ENCODE results near the gene MRGPRE. TPM values are rescaled to one million over a fixed set of nuclear protein-coding genes. Genes with fewer than 3 reads are reported as not detected.

The MRGPRE gene
- total RNA-seq, result not detected

DNA sequence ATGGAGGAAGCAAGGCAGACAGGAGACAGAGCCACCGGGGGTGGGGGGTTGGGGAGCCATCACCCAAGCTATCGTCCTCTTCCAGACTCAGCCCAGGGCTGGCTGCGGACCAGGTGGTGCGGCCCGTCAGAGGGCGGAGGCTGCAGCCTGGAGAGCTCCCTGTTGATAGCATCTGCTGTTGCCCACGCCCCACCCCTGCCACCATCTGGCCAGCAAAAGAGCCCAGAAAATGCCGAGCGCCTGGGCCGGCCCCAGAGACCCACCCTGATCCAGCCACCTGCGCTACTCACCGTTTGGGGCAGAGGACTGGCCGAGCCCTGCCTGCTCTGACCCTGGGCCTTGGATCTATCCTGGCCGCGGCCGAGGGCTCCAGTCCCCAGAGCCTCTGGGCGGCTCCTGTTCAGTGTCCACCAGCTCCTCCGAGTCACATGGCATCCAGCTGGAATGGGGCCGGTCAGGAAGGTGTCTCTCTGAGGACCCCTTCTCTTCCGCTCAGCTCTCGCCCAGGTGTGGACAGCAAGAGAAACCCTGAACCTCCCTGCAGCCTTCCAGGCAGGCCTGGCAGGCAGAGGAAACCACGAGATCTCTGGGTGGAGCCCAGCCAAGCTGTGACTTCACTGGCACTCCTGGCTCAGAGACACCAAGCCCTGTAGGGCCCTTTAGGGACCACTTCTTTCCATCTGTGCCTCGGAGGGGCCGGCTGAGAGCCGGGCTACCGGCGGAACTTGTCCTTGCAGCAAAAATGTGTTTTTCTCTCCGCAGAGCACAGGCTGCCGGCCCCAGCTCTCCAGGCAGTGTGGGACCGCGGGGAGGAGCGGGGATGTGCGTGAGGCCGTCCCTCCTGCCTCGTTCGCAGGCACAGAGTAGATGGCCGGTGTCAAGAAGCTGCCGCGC lies at the start of gene MRGPRE:
MRGPRE (minus strand) TSS at position 567 of the 894 bp plus-strand sequence. CDS start 3,618 bp downstream, outside the sequence.

GRCh38 chr11:3218483-3219280 lies 13.5 kb downstream of the MRGPRE start, which contains the start of gene MRGPRG:
Gene MRGPRG, minus strand, starts transcription at chr11:3218813. Its CDS starts 0 bp downstream, at chr11:3218813.

Other genes starting within 250 kb of the MRGPRE start
- 100 to 1,000 TPM in 1 of 2 donors, 10 to 100 TPM in 1; 68.1 to 149 TPM for gene NAP1L4, start 240.1 kb downstream of the MRGPRE start, total RNA-seq
- gene CARS1, start 175.0 kb downstream of the MRGPRE start, total RNA-seq, result 10 to 100 TPM; 24.1 to 37.6 TPM
- 10 to 100 TPM; 62.6 to 85.3 TPM for gene OSBPL5, start 67.1 kb downstream of the MRGPRE start, total RNA-seq
- not detected for gene MRGPRG, start 13.6 kb downstream of the MRGPRE start, total RNA-seq
- gene ZNF195, start 146.7 kb upstream of the MRGPRE start, total RNA-seq, result 10 to 100 TPM; 13.4 to 16.7 TPM

Data from melanocyte of skin (primary cell).